Iris pigment epithelial cell (primary cell): ENCODE data around the gene TBX21.
"Not testable (repeated sequence)": the region's sequence is repeated elsewhere in the genome, so short reads cannot be mapped to it uniquely, and the experiment has no call there.

ENCODE experiments used
- DNase-seq: peaks from one replicate; pipeline ENCODE4 v3.0.0-alpha.2; 2011; ENCODE audit warnings: low read depth

The TBX21 gene

GRCh38 chr17:47732399-47733046 lies 513 bp upstream of the TBX21 start:
- DNase-seq = no peak

GRCh38 chr17:47733674-47734410 lies 806 bp downstream of the TBX21 start:
- DNase-seq = no peak

- DNase-seq = no peak
Observed at GRCh38 chr17:47735139-47735464, 2.1 kb downstream of the TBX21 start.

GRCh38 chr17:47735536-47736011 lies 2.5 kb downstream of the TBX21 start:
- DNase-seq = no peak

- no peak for DNase-seq
Observed at GRCh38 chr17:47736501-47737495, 3.8 kb downstream of the TBX21 start.

GRCh38 chr17:47738178-47738577 lies 5.1 kb downstream of the TBX21 start:
- DNase-seq = no peak

- no peak for DNase-seq
Observed at GRCh38 chr17:47739150-47739549, 6.1 kb downstream of the TBX21 start.

GRCh38 chr17:47739945-47740344 lies 6.9 kb downstream of the TBX21 start:
- DNase-seq = not testable (repeated sequence)

- no peak for DNase-seq
Observed at GRCh38 chr17:47741109-47741792, 8.2 kb downstream of the TBX21 start.

- no peak for DNase-seq
Observed at GRCh38 chr17:47741793-47742145, 8.7 kb downstream of the TBX21 start.

- DNase-seq = no peak
Observed at GRCh38 chr17:47742319-47743181, 9.5 kb downstream of the TBX21 start.

GRCh38 chr17:47744168-47745036 lies 11.4 kb downstream of the TBX21 start:
- DNase-seq = no peak

GRCh38 chr17:47745037-47745380 lies 12.0 kb downstream of the TBX21 start:
- DNase-seq = no peak

GRCh38 chr17:47751471-47751870 lies 18.4 kb downstream of the TBX21 start:
- no peak for DNase-seq

GRCh38 chr17:47757386-47757785 lies 24.4 kb downstream of the TBX21 start:
- no peak for DNase-seq

GRCh38 chr17:47760409-47761140 lies 27.5 kb downstream of the TBX21 start:
- no peak for DNase-seq

- no peak for DNase-seq
Observed at GRCh38 chr17:47762728-47763127, 29.7 kb downstream of the TBX21 start.

GRCh38 chr17:47763913-47764582 lies 31.0 kb downstream of the TBX21 start:
- no peak for DNase-seq

- not testable (repeated sequence) for DNase-seq
Observed at GRCh38 chr17:47773649-47774048, 40.6 kb downstream of the TBX21 start.
